GF-D8 (cell line): ENCODE data around the gene DGCR6L.
"Not testable (repeated sequence)": the region's sequence is repeated elsewhere in the genome, so short reads cannot be mapped to it uniquely, and the experiment has no call there.

Source experiments
- DNase-seq: peaks from one replicate; lab custom pipeline; 2025; lab: John Stamatoyannopoulos, UW

The DGCR6L gene

DNA sequence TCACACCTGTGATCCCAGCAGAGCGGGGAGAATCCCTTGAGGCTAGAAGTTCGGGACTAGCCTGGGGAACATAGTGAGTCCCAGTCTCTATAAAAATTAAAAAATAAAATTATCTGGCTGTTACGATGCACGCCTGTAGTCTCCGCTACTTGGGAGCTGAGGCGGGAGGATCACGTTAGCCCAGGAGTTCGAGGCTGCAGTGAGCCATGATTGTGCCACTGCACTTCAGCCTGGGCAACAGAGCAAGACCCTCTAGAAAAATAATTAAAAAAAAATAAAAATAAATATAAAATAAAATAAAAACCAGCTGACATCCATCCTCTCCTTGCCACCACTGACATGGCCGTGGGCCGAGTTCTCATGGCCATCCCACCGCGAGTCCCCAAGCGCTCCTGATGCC, 44.0 kb downstream of the DGCR6L start:
- no peak for DNase-seq

DNA sequence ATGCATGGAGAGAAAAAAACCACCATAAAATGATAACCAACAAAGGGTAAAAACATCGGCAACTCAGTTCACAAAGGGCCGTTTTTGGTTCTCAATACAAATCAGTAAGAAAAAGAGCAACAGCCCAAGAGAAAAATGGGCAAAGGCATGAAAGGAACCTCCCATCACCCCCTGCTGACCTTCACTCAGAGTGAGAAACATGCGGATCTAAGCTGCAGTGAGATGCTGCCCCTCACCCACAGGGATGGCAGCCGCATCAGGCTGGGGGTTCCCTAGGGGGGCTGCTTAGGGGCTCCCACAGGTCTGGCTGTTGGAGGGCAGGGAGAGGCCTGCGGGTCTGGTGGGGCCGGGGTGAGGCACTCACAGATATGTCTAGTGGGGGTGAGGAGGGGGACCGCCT, 44.5 kb downstream of the DGCR6L start:
- DNase-seq, result not testable (repeated sequence)

DNA sequence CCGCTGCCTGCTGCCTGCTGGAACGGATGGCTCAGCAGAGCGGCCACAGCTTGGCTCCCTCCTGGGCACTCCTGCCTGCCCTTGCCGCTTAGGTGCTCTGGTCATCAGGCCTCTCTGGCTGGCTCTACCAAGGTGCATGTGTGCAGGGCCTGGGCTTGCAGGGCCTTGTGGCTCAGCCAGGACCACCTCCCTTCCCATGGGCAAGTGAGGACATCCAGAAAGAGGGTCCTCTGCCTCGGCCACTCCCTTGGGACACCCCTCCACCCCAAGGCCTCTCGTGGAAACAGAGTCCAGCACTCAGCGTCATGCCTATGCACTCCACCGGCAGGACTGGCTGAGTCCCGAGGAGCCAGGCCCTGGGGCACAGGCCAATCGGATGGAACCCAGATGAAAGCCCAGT, 45.5 kb downstream of the DGCR6L start:
- not testable (repeated sequence) for DNase-seq

GRCh38 chr22:20273758-20274181, 46.1 kb downstream of the DGCR6L start:
- DNase-seq, result no peak

DNA sequence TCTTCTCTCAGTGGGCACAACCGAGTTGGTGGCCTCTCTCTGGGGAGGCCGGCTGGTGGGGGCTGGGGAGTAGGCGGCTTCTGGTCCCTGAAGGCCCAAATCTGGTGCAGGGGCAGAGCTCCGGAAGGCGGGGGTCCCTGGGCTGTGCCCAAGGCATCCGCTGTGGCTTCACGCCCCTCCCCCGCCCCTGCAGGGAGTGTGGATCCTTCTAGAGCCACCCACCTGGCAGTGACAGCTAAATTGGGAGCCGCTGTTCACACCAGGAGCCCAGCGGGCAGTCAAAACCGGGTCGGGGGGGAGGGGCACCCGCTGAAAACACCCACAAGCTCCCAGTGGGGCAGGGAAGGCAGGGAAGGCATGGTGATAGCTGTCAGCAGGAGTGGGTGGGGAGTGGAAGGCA, 47.2 kb downstream of the DGCR6L start:
- no peak for DNase-seq

DNA sequence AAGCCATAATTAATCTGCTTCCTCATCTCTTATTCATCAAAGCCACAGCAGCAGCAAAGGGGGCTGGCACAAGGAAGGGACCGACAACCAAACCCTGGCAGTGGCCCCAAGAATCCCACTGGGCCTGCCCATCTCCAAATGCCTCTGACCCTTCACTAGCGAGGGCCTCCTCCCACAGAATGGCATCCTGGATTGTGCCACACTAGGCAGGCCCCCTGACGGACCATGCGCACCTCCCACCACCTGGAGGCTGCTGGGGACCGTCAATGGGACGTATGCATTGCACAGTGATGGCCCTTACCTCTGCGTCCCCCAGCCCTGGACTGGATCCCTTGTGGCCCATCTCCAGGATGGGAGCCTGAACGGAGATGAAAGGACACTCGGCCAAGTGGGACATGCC, 47.7 kb downstream of the DGCR6L start:
- DNase-seq, result no peak

GRCh38 chr22:20271114-20271994, 48.5 kb downstream of the DGCR6L start:
- no peak for DNase-seq

GRCh38 chr22:20270190-20271113, 49.4 kb downstream of the DGCR6L start:
- not testable (repeated sequence) for DNase-seq

DNA sequence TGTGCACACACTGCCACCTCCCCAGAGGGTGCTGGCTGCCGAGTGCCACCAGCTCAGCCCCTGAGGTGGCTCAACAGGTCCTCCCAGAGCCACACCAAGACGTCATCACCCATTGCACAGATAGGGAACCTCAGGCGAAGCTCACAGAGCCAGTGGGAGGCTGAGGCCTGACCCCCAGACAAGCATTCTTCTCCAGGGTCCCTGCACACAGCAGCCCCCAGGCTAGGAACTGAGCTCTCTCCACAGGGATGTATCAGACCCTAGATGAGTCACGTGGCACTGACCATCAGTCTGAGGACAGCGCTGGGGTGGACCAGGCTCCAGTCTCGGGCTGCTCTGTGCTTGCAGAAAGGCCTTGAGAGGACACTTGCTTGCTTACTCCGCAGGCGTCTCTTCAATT, 50.2 kb downstream of the DGCR6L start:
- not testable (repeated sequence) for DNase-seq

DNA sequence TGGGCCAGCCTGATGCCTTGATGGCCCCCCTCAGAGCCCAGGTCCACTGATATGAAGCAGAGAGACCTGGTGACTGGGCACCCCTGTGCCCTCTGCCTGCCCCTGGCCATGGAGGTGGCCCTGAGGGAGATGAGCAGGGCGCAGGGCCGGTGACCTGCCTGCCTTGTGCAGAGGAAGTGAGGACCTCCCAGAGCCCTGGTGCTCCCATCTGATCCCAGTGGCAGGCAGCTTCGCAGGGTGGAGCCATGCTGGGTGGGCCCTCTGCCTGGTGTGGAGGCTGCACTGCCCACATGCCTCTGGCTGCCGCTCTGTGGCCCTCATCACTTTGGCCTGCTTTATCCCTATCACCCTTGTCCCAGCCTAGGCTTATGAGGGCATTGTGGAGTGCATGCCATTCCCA, 50.7 kb downstream of the DGCR6L start:
- DNase-seq, result not testable (repeated sequence)

DNA sequence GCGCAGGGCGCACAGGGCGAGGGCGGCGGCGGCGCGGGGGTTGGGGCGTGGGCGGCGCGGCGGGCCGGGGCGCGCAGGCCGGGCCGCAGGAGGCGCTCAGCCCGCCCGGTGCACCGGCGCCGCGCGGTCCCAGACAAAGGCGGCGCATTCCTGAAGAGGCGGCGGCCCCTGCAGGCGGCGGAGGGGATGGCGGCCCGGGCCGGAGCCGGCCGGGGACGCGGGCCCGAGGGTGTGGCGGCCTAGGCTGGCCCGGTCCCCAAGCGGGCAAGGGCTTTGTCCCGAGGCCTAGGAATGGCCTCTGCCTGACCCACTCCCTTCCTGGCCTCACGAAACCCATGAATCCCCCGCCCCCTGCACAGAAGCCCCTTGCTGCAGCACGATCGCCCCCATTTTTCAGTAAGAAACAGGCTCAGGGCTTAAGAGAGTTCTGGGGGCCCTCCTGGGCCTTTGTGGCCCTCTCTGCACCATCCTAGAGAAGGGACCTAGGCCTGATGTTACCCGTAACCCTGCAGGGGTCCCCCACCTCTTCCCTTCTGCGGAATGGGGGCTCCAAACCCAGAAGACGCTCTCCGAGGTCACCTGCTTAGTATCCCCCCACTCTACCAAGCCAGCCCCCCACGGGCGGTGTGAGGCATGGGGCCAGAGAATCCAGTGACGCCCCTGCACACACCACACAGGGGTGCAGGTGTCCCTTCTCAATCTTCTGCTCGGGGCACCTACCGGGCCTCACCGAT, 51.4 kb downstream of the DGCR6L start, which contains the start of gene RTN4R:
Gene RTN4R (minus strand): TSS at position 40 of the 734 bp plus-strand sequence. CDS start 226 bp downstream, outside the sequence.
- DNase-seq, result no peak

- DNase-seq, result no peak
Observed at GRCh38 chr22:20267441-20268278, 52.2 kb downstream of the DGCR6L start.

- not testable (repeated sequence) for DNase-seq
Observed at GRCh38 chr22:20266667-20267440, 53.0 kb downstream of the DGCR6L start.

GRCh38 chr22:20265772-20266666, 53.8 kb downstream of the DGCR6L start:
- not testable (repeated sequence) for DNase-seq

- DNase-seq, result no peak
Observed at GRCh38 chr22:20264614-20265452, 55.0 kb downstream of the DGCR6L start.
